IPS DF 6.9 (cell line): ENCODE data around the gene ALMS1.
"Not testable (repeated sequence)": the region's sequence is repeated elsewhere in the genome, so short reads cannot be mapped to it uniquely, and the experiment has no call there.

Source experiments
- DNase-seq: peaks from one replicate; pipeline ENCODE4 v3.0.0-alpha.2; 2013; ENCODE audit warnings: low read depth, low spot score
- H3K27ac ChIP-seq: one replicate; pipeline ENCODE4 v1.5.1; 2013; ENCODE audit warnings: low read length, control low read depth
- H3K27me3 ChIP-seq: 2 replicates; pipeline ENCODE4 v1.6.1; 2013; ENCODE audit warnings: mild to moderate bottlenecking, low read length; ENCODE audit not compliant: control insufficient read depth, insufficient read depth
- H3K36me3 ChIP-seq: 2 replicates; pipeline ENCODE4 v1.6.1; 2013; ENCODE audit warnings: low read length; ENCODE audit not compliant: control insufficient read depth, insufficient read depth
- H3K4me1 ChIP-seq: 2 replicates; pipeline ENCODE4 v1.6.1; 2013; ENCODE audit warnings: low read length; ENCODE audit not compliant: control insufficient read depth, insufficient read depth
- H3K4me3 ChIP-seq: 2 replicates; pipeline ENCODE4 v1.5.1; 2013; ENCODE audit warnings: mild to moderate bottlenecking, low read length
- H3K9me3 ChIP-seq: 2 replicates; pipeline ENCODE4 v1.6.1; 2013; ENCODE audit warnings: low read length, inconsistent platforms; ENCODE audit not compliant: control insufficient read depth, insufficient read depth
- WGBS: extraction: QIAGEN DNeasy Blood & Tissue Kit; methylation state at CpG from one replicate; pipeline ENCODE4 v1.1.7; 2013; ENCODE audit warnings: mixed read lengths, missing lambda C conversion rate; ENCODE audit not compliant: insufficient read length, insufficient coverage; 5-methylcytosine and 5-hydroxymethylcytosine counted together

Gene ALMS1

DNA sequence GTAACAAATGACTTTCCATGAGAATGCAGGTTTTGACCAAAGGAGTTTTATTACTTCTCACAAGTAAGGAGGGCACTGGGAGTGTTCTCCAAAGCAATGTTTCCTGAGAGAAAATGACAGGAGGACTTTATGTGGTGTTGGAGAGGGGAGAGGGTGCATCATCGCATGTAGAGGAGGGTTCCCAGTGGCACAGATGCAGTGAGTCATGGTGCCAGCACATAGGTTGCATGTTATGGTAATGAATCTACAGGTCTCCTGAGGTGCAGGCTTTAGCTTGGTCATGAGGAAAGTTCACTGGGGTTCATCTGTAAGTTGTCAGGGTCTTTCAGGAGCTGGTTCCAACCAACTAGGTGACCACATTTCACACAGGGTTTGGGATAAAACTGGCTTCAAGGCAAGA is 226.2 kb downstream of the ALMS1 start:
- no peak for DNase-seq
- no peaks in the 10 kb centered on the region for H3K36me3 ChIP-seq
- H3K4me3 ChIP-seq = no peak overlapping the region
- no peak overlapping the region for H3K27ac ChIP-seq
- no peaks in the 10 kb centered on the region for H3K9me3 ChIP-seq
- no peaks in the 10 kb centered on the region for H3K27me3 ChIP-seq
- no peaks in the 10 kb centered on the region for H3K4me1 ChIP-seq
- no CpG with 5 or more reads among the region's 1 CpG for WGBS

- no peak overlapping the region for H3K4me3 ChIP-seq
- H3K36me3 ChIP-seq = no peaks in the 10 kb centered on the region
- H3K27me3 ChIP-seq = no peaks in the 10 kb centered on the region
- no peak for DNase-seq
- WGBS = no CpG with 5 or more reads among the region's 3 CpGs
- no peaks in the 10 kb centered on the region for H3K4me1 ChIP-seq
- no peaks in the 10 kb centered on the region for H3K9me3 ChIP-seq
- H3K27ac ChIP-seq = no peak overlapping the region
Measured at GRCh38 chr2:73614105-73614504, 228.5 kb downstream of the ALMS1 start.

- no peaks in the 10 kb centered on the region for H3K4me1 ChIP-seq
- H3K4me3 ChIP-seq = no peak overlapping the region
- no peak for DNase-seq
- no peaks in the 10 kb centered on the region for H3K9me3 ChIP-seq
- no peaks in the 10 kb centered on the region for H3K36me3 ChIP-seq
- no peaks in the 10 kb centered on the region for H3K27me3 ChIP-seq
- H3K27ac ChIP-seq = no peak overlapping the region
Measured at GRCh38 chr2:73614997-73615396, 229.4 kb downstream of the ALMS1 start.

DNA sequence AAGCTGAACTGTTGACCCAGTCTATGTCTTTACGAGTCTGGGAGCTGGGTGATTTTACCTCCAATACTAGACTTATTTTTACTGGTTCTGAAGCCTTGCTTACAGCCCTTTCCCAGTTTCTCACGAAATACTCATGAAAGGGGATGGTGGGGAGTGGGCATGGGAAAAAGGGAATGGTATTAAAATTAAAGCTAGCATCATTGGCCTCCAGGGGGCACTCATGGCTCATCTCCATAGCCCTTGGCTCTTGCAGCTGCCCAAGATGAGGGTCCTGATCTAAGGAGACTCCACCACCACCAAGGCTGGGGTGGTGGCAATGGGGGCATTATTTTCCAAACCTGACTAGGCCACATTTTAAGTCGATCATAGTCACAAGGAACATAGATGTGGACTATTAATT is 234.3 kb downstream of the ALMS1 start:
- not testable (repeated sequence) for DNase-seq, H3K27me3 ChIP-seq, H3K4me1 ChIP-seq, H3K36me3 ChIP-seq, H3K9me3 ChIP-seq, H3K4me3 ChIP-seq, H3K27ac ChIP-seq
- no CpG with 5 or more reads among the region's 3 CpGs for WGBS

GRCh38 chr2:73624036-73624435 is 238.4 kb downstream of the ALMS1 start:
- DNase-seq, H3K4me3 ChIP-seq, H3K36me3 ChIP-seq, H3K27ac ChIP-seq, H3K4me1 ChIP-seq, H3K9me3 ChIP-seq, H3K27me3 ChIP-seq: not testable (repeated sequence)

DNA sequence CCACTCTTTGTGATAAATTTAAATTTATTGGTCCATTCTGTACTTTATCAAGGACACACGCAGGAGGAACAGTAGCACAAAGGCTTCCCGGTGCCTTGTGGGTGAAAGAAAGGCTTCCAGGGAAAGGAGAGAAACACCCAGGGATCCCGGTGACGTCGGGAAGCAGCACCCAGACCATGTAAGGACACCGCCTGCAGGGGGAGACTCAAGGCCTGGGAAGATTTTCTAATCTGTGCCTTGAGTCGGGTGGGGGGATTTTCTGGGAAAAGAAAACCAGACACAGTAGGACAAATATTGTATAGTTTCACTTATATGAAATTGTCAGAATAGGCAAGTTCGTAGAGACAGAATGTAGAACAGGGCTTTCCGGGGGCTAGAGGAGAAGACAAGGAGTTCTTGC is 239.0 kb downstream of the ALMS1 start:
- H3K4me1 ChIP-seq, H3K27ac ChIP-seq, H3K9me3 ChIP-seq, H3K4me3 ChIP-seq, H3K36me3 ChIP-seq, H3K27me3 ChIP-seq, DNase-seq: not testable (repeated sequence)
- WGBS = no CpG with 5 or more reads among the region's 9 CpGs

GRCh38 chr2:73626237-73626636 is 240.6 kb downstream of the ALMS1 start:
- not testable (repeated sequence) for H3K4me1 ChIP-seq, H3K27me3 ChIP-seq, H3K36me3 ChIP-seq, H3K4me3 ChIP-seq, H3K27ac ChIP-seq, DNase-seq, H3K9me3 ChIP-seq
- WGBS = no CpG with 5 or more reads among the region's 5 CpGs

DNA sequence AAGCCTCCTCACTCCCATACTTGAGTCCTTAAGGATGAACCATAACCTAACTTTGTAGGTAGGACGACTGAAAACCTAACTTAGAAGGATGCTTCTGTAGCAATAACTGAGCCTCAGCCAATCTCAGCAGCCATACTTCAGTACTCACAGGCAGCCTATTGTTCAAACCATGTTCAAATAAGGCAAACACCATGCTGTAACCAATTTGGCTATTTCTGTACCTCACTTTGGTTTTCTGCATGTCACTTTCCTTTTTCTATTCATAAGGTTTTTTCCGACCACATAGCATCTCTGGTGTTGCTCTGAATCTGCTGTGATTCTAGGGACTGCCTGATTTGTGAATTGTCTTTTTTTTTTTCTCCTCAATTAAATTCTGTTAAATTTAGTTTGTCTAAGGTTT is 242.9 kb downstream of the ALMS1 start:
- H3K36me3 ChIP-seq, H3K4me3 ChIP-seq, H3K27me3 ChIP-seq, DNase-seq, H3K27ac ChIP-seq, H3K9me3 ChIP-seq, H3K4me1 ChIP-seq: not testable (repeated sequence)
- WGBS = no CpG with 5 or more reads among the region's 2 CpGs

DNA sequence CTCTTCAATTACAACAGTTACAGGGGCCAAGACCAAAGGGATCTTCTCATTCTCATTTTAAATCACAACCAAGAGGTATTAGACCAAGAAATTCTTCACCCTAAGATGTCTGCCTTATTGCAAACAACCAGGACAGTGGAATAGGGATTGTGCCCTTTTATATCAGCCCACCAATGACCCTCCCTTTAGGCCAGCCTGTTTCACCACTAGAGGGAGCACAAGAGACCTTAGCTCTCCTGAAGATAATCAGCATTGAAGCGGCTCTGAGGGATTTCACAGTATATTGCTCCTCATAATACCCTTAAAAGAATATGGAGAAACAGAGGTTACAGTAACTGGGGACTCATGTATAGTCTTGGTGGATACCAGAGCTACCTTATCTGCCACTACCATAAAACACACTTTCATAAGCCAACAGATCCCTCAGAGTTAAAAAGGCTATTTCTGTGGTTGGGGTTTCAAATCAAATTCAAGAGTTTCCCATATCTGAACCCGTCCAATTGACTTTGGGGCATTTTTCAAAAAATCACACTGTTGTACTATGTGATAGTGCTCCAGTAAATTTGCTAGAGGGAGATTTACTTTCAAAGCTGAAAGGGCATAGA is 245.1 kb downstream of the ALMS1 start:
- not testable (repeated sequence) for H3K4me1 ChIP-seq, H3K27me3 ChIP-seq, H3K4me3 ChIP-seq, H3K27ac ChIP-seq, DNase-seq, H3K36me3 ChIP-seq, H3K9me3 ChIP-seq
- WGBS = no CpG with 5 or more reads among the region's 2 CpGs

DNA sequence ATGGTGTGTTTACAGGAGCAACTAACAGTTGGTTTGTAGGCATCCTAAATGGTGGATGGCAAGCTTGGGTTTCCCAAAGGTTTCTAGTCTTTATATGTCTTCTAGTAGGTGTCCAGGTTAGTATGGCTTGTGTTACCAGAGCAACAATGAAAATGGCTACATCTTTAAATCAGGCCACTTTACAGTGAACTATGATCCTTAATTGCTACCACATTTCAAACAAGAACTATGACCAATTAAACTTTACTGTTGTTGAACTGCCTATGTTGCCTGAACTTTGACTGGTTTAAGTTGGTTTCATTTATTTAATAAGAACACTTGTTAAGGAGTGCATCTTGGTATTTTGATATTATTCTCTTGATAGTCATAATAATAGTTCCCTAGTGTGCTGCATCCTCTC is 251.3 kb downstream of the ALMS1 start:
- H3K27ac ChIP-seq, H3K4me3 ChIP-seq, H3K27me3 ChIP-seq, H3K36me3 ChIP-seq, H3K4me1 ChIP-seq, H3K9me3 ChIP-seq, DNase-seq: not testable (repeated sequence)

DNA sequence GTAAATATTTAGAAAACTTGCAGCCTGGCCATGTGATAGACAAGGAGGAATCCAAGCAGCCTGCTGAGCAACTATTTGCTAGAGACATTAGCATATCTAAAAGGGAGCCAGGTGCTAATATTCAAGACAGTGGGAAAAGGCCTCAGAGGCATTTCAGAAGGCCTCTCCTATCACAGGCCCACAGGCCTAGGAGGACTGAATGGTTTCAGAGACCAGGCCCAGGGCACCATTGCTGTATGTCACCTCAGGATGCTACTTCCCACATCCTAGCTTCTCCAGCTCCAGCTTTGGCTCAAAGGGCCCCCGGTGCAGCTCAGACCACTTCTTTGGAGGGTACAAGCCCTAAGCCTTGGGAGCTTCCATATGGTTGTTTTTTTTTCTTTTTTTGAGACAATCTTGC is 252.8 kb downstream of the ALMS1 start:
- Histone ChIP-seq H3K27ac (no peak overlapping the region), H3K36me3 (no peaks in the 10 kb centered on the region), H3K9me3 (peaks cover 3% of the 10 kb centered on the region), H3K27me3 (no peaks in the 10 kb centered on the region), H3K4me3 (no peak overlapping the region), H3K4me1 (no peaks in the 10 kb centered on the region)
- no peak for DNase-seq
- no CpG with 5 or more reads among the region's 1 CpG for WGBS
